NCI-H226 (cell line): Measurements from ENCODE around the gene PLA2G4A.

Source experiments
- DNase-seq: peaks from one replicate; pipeline ENCODE4 v3.0.0-alpha.2; 2015

The PLA2G4A gene

GRCh38 chr1:186834399-186834958, 5.7 kb downstream of the PLA2G4A start:
- DNase-seq = no peak

DNA sequence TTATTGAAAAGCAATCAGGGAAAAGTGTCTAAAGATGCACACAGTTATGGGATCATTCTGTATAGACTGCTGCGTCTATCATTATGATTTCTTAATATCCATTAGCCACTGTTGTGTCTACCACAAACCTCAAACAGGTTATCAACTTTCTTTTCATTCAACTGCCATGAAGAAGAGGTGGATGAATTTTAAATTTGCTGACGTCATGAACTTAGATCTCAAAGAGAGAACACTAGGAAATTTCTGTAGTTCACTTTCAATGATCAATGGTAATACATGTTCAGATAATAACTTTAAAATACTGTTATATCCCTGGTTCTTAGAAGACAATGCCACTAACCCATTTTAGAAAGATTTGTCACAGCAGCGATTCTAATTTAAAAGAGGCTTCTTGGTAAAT, 6.7 kb downstream of the PLA2G4A start:
- DNase-seq = no peak

DNA sequence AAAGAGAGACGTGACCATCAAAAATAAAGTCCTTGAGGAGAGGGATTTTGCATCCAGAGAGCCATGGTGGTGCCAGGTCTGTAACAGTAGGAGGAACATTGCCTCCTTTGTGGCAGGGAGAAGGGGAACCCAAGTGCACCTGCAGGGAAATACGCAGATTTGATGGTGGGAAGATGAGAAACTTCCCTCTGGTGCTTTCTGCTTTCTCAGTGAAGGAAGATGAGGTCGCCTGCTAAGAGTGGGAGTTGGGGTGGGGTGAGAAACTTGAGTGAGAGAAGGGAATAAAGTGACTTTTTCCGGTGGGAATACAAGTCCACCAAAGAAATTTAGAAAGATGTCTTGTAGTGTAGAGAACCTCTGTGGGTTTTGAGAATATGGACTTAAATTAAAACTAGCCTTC, 9.1 kb downstream of the PLA2G4A start:
- no peak for DNase-seq

DNA sequence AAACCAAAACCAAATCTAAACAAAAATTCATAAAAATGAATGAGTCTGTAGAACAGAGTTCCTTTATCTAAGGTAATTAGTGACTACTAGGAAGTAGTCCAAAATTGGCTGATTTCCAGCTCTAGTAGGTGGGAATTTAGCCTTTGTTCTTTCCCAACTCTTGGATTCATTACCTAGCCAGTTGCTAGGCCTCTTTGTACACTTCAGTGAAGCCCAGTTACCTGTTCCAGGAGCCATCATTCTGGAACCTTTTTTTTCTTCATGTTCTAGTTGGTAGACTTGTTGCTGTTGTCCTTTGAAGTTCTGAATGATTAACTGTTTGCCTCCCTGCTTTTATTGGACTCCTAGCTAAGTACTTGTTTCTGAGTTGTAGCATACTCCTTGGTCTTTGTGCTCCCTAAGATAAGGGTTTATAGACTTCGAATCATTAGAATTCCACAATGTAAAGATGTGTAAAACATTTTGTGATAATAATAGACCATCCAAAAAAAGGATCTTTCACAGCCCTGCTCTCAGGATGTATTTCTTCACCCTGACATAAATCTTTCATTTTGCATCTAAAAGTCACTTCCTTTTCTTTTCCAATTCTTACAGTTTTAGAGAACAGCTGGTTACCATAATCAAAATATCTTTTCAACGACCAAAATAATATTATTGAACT, 9.8 kb downstream of the PLA2G4A start:
- DNase-seq = no peak

DNA sequence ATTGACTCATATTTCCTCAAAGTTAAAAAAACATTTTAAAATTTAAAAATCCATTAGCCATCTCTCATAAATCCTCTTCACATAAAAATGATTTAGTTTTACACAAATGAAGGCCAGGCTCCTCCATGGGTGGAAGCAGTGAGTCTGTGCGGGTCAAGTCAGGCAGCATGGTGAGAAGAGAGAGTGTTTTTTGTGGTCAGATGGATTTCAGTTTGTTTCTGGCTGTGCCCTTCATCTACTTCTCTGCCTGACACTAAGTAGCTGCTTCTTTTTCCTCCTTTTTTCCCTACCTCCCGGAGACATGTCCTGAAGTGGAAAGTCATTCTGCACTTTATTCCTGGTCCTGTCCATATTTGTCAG, 10.3 kb downstream of the PLA2G4A start:
- no peak for DNase-seq

DNA sequence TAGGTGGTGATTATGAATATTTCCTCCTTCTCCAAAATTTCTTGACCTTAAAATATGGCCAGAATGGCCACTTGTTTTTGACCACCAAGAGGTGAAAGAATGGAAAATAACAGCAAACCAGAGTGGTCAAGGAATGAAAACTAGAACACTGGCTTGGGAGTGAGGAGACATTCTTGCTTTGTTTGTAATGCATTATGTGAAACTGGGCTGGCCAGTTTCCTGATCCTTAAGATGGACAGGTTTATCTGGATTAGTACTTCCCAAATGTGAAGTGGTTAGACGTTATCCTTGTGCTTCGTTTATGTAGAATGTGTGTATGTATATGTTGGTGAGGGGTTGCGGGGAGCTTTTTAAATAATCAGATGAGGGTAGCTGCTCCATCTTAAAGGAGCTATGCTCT, 12.8 kb downstream of the PLA2G4A start:
- peak; percentile 37 for DNase-seq

- DNase-seq = no peak
These were observed 13.8 kb downstream of the PLA2G4A start for GRCh38 chr1:186842547-186842946.

- DNase-seq = no peak
These were observed 14.5 kb downstream of the PLA2G4A start for GRCh38 chr1:186843226-186843625.

- no peak for DNase-seq
These were observed 15.2 kb downstream of the PLA2G4A start for GRCh38 chr1:186843931-186844330.

GRCh38 chr1:186845576-186846210, 16.9 kb downstream of the PLA2G4A start:
- DNase-seq = no peak

- DNase-seq = peak; percentile 25
These were observed 19.9 kb downstream of the PLA2G4A start for GRCh38 chr1:186848509-186849130.

DNA sequence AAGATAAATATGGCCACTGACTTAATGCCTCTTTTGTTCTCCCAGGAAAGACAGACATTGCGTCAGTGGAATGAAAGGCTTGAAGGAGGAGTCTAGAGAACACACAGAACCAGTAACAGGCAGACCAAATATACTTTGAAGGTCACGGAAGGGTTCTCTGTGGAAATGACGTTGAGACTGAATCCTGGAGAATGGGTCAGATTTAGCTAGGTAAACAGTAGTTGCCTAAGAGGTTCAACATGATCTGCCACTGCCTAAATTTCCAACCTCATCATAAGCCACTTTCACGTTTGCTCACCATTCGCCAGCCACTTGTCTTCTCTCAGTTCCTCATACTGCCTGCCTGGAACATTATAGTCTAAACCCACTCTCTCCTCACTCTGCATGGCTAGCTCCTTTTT, 20.5 kb downstream of the PLA2G4A start:
- no peak for DNase-seq

- no peak for DNase-seq
These were observed 21.1 kb downstream of the PLA2G4A start for GRCh38 chr1:186849826-186850225.

DNA sequence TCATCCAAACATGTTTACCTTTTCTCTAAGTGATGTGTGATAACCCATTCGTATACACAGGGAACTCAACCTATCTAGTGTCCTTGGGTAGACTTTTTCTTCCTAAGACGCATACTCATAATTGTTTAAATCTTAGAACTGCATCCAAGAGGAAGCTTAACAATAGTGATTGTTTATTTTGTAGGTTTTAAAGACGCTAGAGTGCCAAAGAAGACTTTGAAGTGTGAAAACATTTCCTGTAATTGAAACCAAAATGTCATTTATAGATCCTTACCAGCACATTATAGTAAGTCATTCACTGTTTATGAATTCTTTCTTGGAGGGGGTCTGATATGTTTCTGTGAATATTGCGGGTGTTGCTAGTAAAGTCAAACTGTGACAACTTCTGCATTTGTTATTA, 25.4 kb downstream of the PLA2G4A start:
- no peak for DNase-seq

- DNase-seq = no peak
These were observed 30.2 kb downstream of the PLA2G4A start for GRCh38 chr1:186858923-186859322.

- no peak for DNase-seq
These were observed 31.2 kb downstream of the PLA2G4A start for GRCh38 chr1:186859995-186860394.

DNA sequence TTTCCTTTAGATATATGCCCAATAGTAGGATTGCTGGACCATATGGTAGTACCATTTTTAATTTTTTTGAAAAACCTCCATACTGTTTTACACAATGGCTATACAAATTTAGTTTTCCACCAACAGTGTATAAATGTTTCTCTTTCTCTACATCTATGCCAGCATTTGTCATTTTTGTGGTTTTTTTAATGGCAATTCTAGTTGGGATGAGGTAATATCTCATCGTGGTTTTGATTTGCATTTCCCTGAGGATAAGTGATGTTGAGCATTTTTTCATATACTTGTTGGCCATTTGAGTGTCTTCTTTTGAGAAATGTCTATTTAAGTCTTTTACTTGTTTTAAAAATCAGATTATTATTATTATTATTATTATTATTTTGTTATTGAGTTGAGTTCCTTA, 35.5 kb downstream of the PLA2G4A start:
- no peak for DNase-seq

- DNase-seq = no peak
These were observed 36.5 kb downstream of the PLA2G4A start for GRCh38 chr1:186865253-186865652.

DNA sequence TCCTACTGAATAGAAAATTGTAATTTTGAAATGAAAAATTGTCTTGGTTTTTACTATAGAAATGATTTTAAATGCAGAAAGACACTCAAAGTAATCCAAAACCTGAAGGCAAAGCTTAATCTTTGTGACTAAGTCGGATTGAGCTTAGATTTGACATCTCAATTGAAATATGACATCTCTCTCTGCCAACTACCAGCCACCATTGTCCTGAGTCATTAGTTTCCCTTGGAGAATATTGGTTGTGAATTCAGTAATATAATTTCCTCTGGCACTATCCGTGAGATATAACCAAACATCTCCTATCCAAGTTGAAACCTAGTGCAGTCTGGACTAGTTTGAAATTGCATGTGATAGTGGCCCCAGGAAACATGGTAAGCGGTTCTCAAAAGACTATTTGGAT, 37.1 kb downstream of the PLA2G4A start:
- no peak for DNase-seq

GRCh38 chr1:186869526-186870228, 40.9 kb downstream of the PLA2G4A start:
- DNase-seq = no peak

GRCh38 chr1:186871784-186872183, 43.0 kb downstream of the PLA2G4A start:
- no peak for DNase-seq

DNA sequence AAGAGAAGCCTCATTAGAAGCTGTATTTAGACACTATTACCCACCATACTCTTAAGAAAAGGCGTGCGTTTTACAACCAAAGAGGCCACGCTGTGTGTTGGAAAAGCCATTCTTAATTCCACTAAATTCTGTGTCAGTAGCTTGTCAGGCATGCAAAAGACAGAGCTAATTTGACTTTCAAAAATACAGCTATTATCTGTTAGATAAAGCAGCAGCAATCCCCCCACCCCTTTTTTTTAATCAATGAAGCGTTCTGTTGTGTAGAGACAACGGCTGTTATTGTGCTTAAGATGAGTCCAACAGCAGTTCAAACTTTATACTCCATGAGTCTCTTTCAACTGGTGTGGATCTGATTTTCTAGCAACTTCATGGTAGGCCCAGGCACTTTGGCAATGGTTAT, 43.5 kb downstream of the PLA2G4A start:
- no peak for DNase-seq

- no peak for DNase-seq
These were observed 44.9 kb downstream of the PLA2G4A start for GRCh38 chr1:186873687-186874086.
